Measurements from ENCODE around the gene SDR9C7.

Gene SDR9C7

GRCh38 chr12:56930241-56930640 is 4.0 kb downstream of the SDR9C7 start:
- TF ChIP-seq POLR2AphosphoS5 (IDR thresholded peaks at IDR 0.05; ENCODE audit: low read depth, low read length) = no peak

- no peak for TF ChIP-seq FOXP2 (optimal IDR thresholded peaks at IDR 0.05; ENCODE audit: borderline replicate concordance, extremely low read depth, extremely low read length, insufficient read depth)
- no peak for TF ChIP-seq SIN3A (IDR thresholded peaks at IDR 0.05; ENCODE audit: borderline replicate concordance, insufficient read depth, low read length)
- no peak for TF ChIP-seq TAF1 (IDR thresholded peaks at IDR 0.05; ENCODE audit: borderline replicate concordance, insufficient read depth, low read length)
- no peak for TF ChIP-seq POLR2AphosphoS5 (IDR thresholded peaks at IDR 0.05; ENCODE audit: low read depth, low read length)
- TF ChIP-seq REST (IDR thresholded peaks at IDR 0.05; ENCODE audit: insufficient read depth in 1 of 2, low read depth in 2 of 2, low read length in 2 of 2) = no peak
Measured at GRCh38 chr12:56929780-56930179, 4.4 kb downstream of the SDR9C7 start.

GRCh38 chr12:56928262-56928661 is 5.9 kb downstream of the SDR9C7 start:
- TF ChIP-seq POLR2AphosphoS5 (IDR thresholded peaks at IDR 0.05; ENCODE audit: low read depth, low read length) (no peak), TAF1 (IDR thresholded peaks at IDR 0.05; ENCODE audit: borderline replicate concordance, insufficient read depth, low read length) (no peak), SIN3A (IDR thresholded peaks at IDR 0.05; ENCODE audit: borderline replicate concordance, insufficient read depth, low read length) (no peak), REST (IDR thresholded peaks at IDR 0.05; ENCODE audit: insufficient read depth in 1 of 2, low read depth in 2 of 2, low read length in 2 of 2) (no peak), FOXP2 (optimal IDR thresholded peaks at IDR 0.05; ENCODE audit: borderline replicate concordance, extremely low read depth, extremely low read length, insufficient read depth) (no peak)

- TF ChIP-seq SIN3A (IDR thresholded peaks at IDR 0.05; ENCODE audit: borderline replicate concordance, insufficient read depth, low read length) (no peak), TAF1 (IDR thresholded peaks at IDR 0.05; ENCODE audit: borderline replicate concordance, insufficient read depth, low read length) (no peak), FOXP2 (optimal IDR thresholded peaks at IDR 0.05; ENCODE audit: borderline replicate concordance, extremely low read depth, extremely low read length, insufficient read depth) (no peak), REST (IDR thresholded peaks at IDR 0.05; ENCODE audit: insufficient read depth in 1 of 2, low read depth in 2 of 2, low read length in 2 of 2) (no peak), POLR2AphosphoS5 (IDR thresholded peaks at IDR 0.05; ENCODE audit: low read depth, low read length) (no peak)
Measured at GRCh38 chr12:56927281-56927680, 6.9 kb downstream of the SDR9C7 start.

GRCh38 chr12:56922031-56922430 is 12.2 kb downstream of the SDR9C7 start:
- TF ChIP-seq SIN3A (IDR thresholded peaks at IDR 0.05; ENCODE audit: borderline replicate concordance, insufficient read depth, low read length) (no peak), TAF1 (IDR thresholded peaks at IDR 0.05; ENCODE audit: borderline replicate concordance, insufficient read depth, low read length) (no peak), REST (IDR thresholded peaks at IDR 0.05; ENCODE audit: insufficient read depth in 1 of 2, low read depth in 2 of 2, low read length in 2 of 2) (no peak)
